ENCODE results near the gene SMIM21.
A peak's percentile ranks its signal among the peaks of the same experiment; 100 is the strongest.

Gene SMIM21

GRCh38 chr18:75408554-75409506 lies 18.7 kb downstream of the SMIM21 start:
- no peaks in the 10 kb centered on the region for H3K27me3 ChIP-seq
- no peaks in the 10 kb centered on the region for H3K9me3 ChIP-seq
- no peak for DNase-seq
- H3K36me3 ChIP-seq, result no peaks in the 10 kb centered on the region
- intact Hi-C loops (cut with DNase I; ENCODE audit: low total_unique reads), result no loop called here
- no peak overlapping the region for H3K4me3 ChIP-seq
- no peak for TF ChIP-seq CTCF (IDR thresholded peaks at IDR 0.05)
- peaks cover 0 to 13% (median 11%) of the 10 kb centered on the region in 4 donors for H3K4me1 ChIP-seq
- H3K27ac ChIP-seq, result no peak overlapping the region

GRCh38 chr18:75407468-75408437 lies 19.8 kb downstream of the SMIM21 start:
- Histone ChIP-seq H3K4me3 (peak overlapping the region in 1 of 2 donors; percentile 29), H3K36me3 (no peaks in the 10 kb centered on the region), H3K4me1 (peaks cover 0 to 13% (median 11%) of the 10 kb centered on the region in 4 donors), H3K9me3 (no peaks in the 10 kb centered on the region), H3K27ac (no peak overlapping the region), H3K27me3 (no peaks in the 10 kb centered on the region)
- intact Hi-C loops (cut with DNase I; ENCODE audit: low total_unique reads), result no loop called here
- DNase-seq, result no peak
- no peak for TF ChIP-seq CTCF (IDR thresholded peaks at IDR 0.05)

- no peaks in the 10 kb centered on the region for H3K27me3 ChIP-seq
- no peak for DNase-seq
- H3K36me3 ChIP-seq, result no peaks in the 10 kb centered on the region
- no peaks in the 10 kb centered on the region for H3K9me3 ChIP-seq
- peak overlapping the region in 1 of 2 donors; percentile 29 for H3K4me3 ChIP-seq
- peaks cover 0 to 13% (median 11%) of the 10 kb centered on the region in 4 donors for H3K4me1 ChIP-seq
- intact Hi-C loops (cut with DNase I; ENCODE audit: low total_unique reads), result no loop called here
- H3K27ac ChIP-seq, result no peak overlapping the region
- no peak for TF ChIP-seq CTCF (IDR thresholded peaks at IDR 0.05)
Observed at GRCh38 chr18:75406491-75407445, 20.7 kb downstream of the SMIM21 start.

- intact Hi-C loops (cut with DNase I; ENCODE audit: low total_unique reads), result no loop called here
- Histone ChIP-seq H3K9me3 (no peaks in the 10 kb centered on the region), H3K27ac (no peak overlapping the region), H3K4me1 (peaks cover 0 to 13% (median 11%) of the 10 kb centered on the region in 4 donors), H3K27me3 (peaks cover 0 to 2% of the 10 kb centered on the region in 2 donors), H3K36me3 (no peaks in the 10 kb centered on the region), H3K4me3 (no peak overlapping the region)
- no peak for DNase-seq
- TF ChIP-seq CTCF (IDR thresholded peaks at IDR 0.05), result no peak
Observed at GRCh38 chr18:75405351-75405750, 22.2 kb downstream of the SMIM21 start.

GRCh38 chr18:75400366-75400765 lies 27.1 kb downstream of the SMIM21 start:
- Histone ChIP-seq H3K36me3 (no peaks in the 10 kb centered on the region), H3K27ac (no peak overlapping the region), H3K9me3 (no peaks in the 10 kb centered on the region), H3K4me1 (no peaks in the 10 kb centered on the region), H3K4me3 (no peak overlapping the region), H3K27me3 (peaks cover 0 to 9% of the 10 kb centered on the region in 2 donors)
- intact Hi-C loops (cut with DNase I; ENCODE audit: low total_unique reads), result no loop called here
- DNase-seq, result no peak
- TF ChIP-seq CTCF (IDR thresholded peaks at IDR 0.05), result no peak
